Trophoblast cell (in vitro differentiated cells and primary cell): Measurements from ENCODE around the gene PDIA5.

ENCODE experiments used
- DNase-seq, 2 donors: peaks; one replicate each; pipeline ENCODE4 v3.0.0-alpha.2; 2016
- H2AFZ ChIP-seq: 2 replicates; pipeline ENCODE4 v1.6.1; 2013; ENCODE audit warnings: low read length, moderate library complexity, mild to moderate bottlenecking; ENCODE audit not compliant: insufficient read depth, poor library complexity
- H2AK5ac ChIP-seq: 2 replicates; pipeline ENCODE4 v1.6.1; 2013; ENCODE audit warnings: mild to moderate bottlenecking, low read length
- H2BK120ac ChIP-seq: 2 replicates; pipeline ENCODE4 v1.6.1; 2013; ENCODE audit warnings: low read length, mild to moderate bottlenecking, moderate library complexity; ENCODE audit not compliant: insufficient read depth, poor library complexity
- H2BK12ac ChIP-seq: 2 replicates; pipeline ENCODE4 v1.6.1; 2013; ENCODE audit warnings: mild to moderate bottlenecking, low read length, moderate library complexity
- H2BK5ac ChIP-seq: 2 replicates; pipeline ENCODE4 v1.6.1; 2013; ENCODE audit warnings: low read length, low read depth, moderate library complexity, mild to moderate bottlenecking; ENCODE audit not compliant: poor library complexity
- H3K14ac ChIP-seq: 2 replicates; pipeline ENCODE4 v1.6.1; 2013; ENCODE audit warnings: mild to moderate bottlenecking, low read length
- H3K18ac ChIP-seq: 2 replicates; pipeline ENCODE4 v1.6.1; 2013; ENCODE audit warnings: mild to moderate bottlenecking, low read length
- H3K23ac ChIP-seq: 2 replicates; pipeline ENCODE4 v1.6.1; 2013; ENCODE audit warnings: low read length
- H3K27ac ChIP-seq: 2 replicates; pipeline ENCODE4 v1.5.1; 2013; ENCODE audit warnings: low read depth, mild to moderate bottlenecking, inconsistent platforms, low read length, moderate library complexity
- H3K27me3 ChIP-seq: 2 replicates; pipeline ENCODE4 v1.6.1; 2013; ENCODE audit warnings: inconsistent platforms, mild to moderate bottlenecking, low read length, moderate library complexity; ENCODE audit not compliant: insufficient read depth
- H3K36me3 ChIP-seq, 2 experiments: 1 replicate in 1 of 2; 2 replicates in 1 of 2; pipeline ENCODE4 v1.6.1; 2013; ENCODE audit warnings: low read length in 2 of 2, mild to moderate bottlenecking in 2 of 2, moderate library complexity in 1 of 2; ENCODE audit not compliant: insufficient read depth in 2 of 2, control insufficient read depth in 1 of 2
- H3K4ac ChIP-seq: 2 replicates; pipeline ENCODE4 v1.6.1; 2013; ENCODE audit warnings: low read depth, mild to moderate bottlenecking, low read length, moderate library complexity
- H3K4me1 ChIP-seq, 2 experiments: 1 replicate in 1 of 2; 2 replicates in 1 of 2; pipeline ENCODE4 v1.6.1; 2013; ENCODE audit warnings: low read length in 2 of 2, mild to moderate bottlenecking in 2 of 2, moderate library complexity in 1 of 2; ENCODE audit not compliant: insufficient read depth in 2 of 2, control insufficient read depth in 1 of 2
- H3K4me2 ChIP-seq: 2 replicates; pipeline ENCODE4 v1.6.1; 2013; ENCODE audit warnings: inconsistent platforms, mild to moderate bottlenecking, low read length, moderate library complexity
- H3K4me3 ChIP-seq: 2 replicates; pipeline ENCODE4 v1.5.1; 2013; ENCODE audit warnings: mild to moderate bottlenecking, low read depth, low read length, inconsistent platforms
- H3K79me1 ChIP-seq: one replicate; pipeline ENCODE4 v1.6.1; 2013; ENCODE audit warnings: low read length
- H3K79me2 ChIP-seq: 2 replicates; pipeline ENCODE4 v1.6.1; 2013; ENCODE audit warnings: low read length, mild to moderate bottlenecking; ENCODE audit not compliant: control insufficient read depth, insufficient read depth, poor library complexity
- H3K9ac ChIP-seq: 2 replicates; pipeline ENCODE4 v1.6.1; 2013; ENCODE audit warnings: mild to moderate bottlenecking, low read length
- H3K9me3 ChIP-seq: 2 replicates; pipeline ENCODE4 v1.6.1; 2013; ENCODE audit warnings: low read depth, mild to moderate bottlenecking, control low read depth, inconsistent platforms, low read length; ENCODE audit not compliant: insufficient read depth
- H4K12ac ChIP-seq: 2 replicates; pipeline ENCODE4 v1.6.1; 2013; ENCODE audit warnings: low read depth, mild to moderate bottlenecking, low read length, moderate library complexity
- H4K8ac ChIP-seq: 2 replicates; pipeline ENCODE4 v1.6.1; 2013; ENCODE audit warnings: low read depth, mild to moderate bottlenecking, low read length, moderate library complexity
- H4K91ac ChIP-seq: one replicate; pipeline ENCODE4 v1.6.1; 2013; ENCODE audit warnings: low read depth, mild to moderate bottlenecking, low read length, moderate library complexity
- WGBS: extraction: QIAGEN DNeasy Blood & Tissue Kit; methylation state at CpG from one replicate; pipeline ENCODE4 v1.1.7; 2013; ENCODE audit warnings: missing lambda C conversion rate; ENCODE audit not compliant: insufficient read length, insufficient coverage; ENCODE audit errors: extremely low coverage; 5-methylcytosine and 5-hydroxymethylcytosine counted together

PDIA5 gene

DNA sequence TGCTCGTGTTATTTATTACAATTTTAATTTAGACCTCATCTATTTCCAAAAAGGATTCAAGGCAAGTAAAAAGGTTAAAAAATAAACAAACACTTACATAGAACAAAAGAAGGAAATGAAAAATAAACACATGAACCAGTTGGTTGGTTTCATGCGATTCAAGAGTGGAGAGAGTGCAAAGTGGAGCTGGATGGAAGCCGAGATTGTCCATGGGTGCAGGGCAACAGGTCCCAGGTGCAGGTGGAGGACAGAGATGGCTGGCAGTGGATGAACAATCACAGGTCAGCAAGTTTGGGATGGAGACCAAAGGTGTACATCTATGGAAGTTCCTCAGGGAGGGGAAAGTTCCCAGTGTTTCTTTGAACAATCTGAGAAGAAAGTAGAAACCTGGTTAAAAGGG lies 27.6 kb upstream of the PDIA5 start:
- Histone ChIP-seq H3K36me3 (no peaks in the 10 kb centered on the region), H3K4ac (no peak overlapping the region), H3K14ac (no peak overlapping the region), H4K12ac (no peak overlapping the region), H2BK120ac (peak overlapping the region; percentile 87), H3K23ac (no peak overlapping the region), H3K27me3 (no peaks in the 10 kb centered on the region), H2BK5ac (no peak overlapping the region), H3K4me2 (no peak overlapping the region), H3K27ac (no peak overlapping the region), H3K9ac (no peak overlapping the region), H3K18ac (no peak overlapping the region), H3K9me3 (no peaks in the 10 kb centered on the region), H3K4me3 (no peak overlapping the region), H2BK12ac (peak overlapping the region; percentile 77), H3K79me2 (no peaks in the 10 kb centered on the region), H4K91ac (peak overlapping the region; percentile 70), H3K4me1 (peaks cover 5 to 7% of the 10 kb centered on the region in 2 experiments), H2AK5ac (no peak overlapping the region), H3K79me1 (peaks cover 11% of the 10 kb centered on the region), H4K8ac (peak overlapping the region; percentile 26), H2AFZ (no peak overlapping the region)
- no peak for DNase-seq
- WGBS: no CpG with 5 or more reads among the region's 3 CpGs

DNA sequence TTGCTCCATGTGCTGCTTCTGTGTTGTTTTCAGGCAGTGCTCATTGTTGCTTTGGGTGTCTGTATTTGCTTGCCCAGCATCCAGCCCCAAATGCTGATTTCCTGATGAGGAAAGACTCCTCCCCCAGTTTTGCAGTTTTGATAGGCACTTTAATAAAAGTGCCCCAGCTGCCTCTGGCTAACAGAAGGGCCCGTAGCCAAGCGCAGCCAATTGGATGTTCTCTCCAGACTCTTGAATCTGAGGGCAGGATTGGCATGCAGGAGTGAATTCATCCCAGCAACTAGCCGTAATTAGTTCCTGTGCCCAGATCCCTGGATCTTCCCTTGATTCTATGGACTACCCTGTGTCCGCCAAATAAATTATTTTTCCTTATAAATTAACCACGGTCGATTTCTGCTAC lies 24.4 kb upstream of the PDIA5 start:
- no peak overlapping the region for H3K14ac ChIP-seq
- H3K4ac ChIP-seq: no peak overlapping the region
- no peaks in the 10 kb centered on the region for H3K36me3 ChIP-seq
- WGBS: no CpG with 5 or more reads among the region's 6 CpGs
- H3K23ac ChIP-seq: no peak overlapping the region
- no peak overlapping the region for H2BK120ac ChIP-seq
- H3K4me1 ChIP-seq: peaks cover 7 to 20% of the 10 kb centered on the region in 2 experiments
- H2BK12ac ChIP-seq: no peak overlapping the region
- no peaks in the 10 kb centered on the region for H3K79me2 ChIP-seq
- H2BK5ac ChIP-seq: no peak overlapping the region
- H4K91ac ChIP-seq: peak overlapping the region; percentile 18
- H3K9ac ChIP-seq: no peak overlapping the region
- H3K9me3 ChIP-seq: no peaks in the 10 kb centered on the region
- H4K8ac ChIP-seq: no peak overlapping the region
- H4K12ac ChIP-seq: no peak overlapping the region
- no peak for DNase-seq
- H3K79me1 ChIP-seq: peaks cover 14% of the 10 kb centered on the region
- no peak overlapping the region for H2AFZ ChIP-seq
- no peak overlapping the region for H2AK5ac ChIP-seq
- no peaks in the 10 kb centered on the region for H3K27me3 ChIP-seq
- no peak overlapping the region for H3K18ac ChIP-seq
- no peak overlapping the region for H3K27ac ChIP-seq
- H3K4me2 ChIP-seq: no peak overlapping the region
- no peak overlapping the region for H3K4me3 ChIP-seq

DNA sequence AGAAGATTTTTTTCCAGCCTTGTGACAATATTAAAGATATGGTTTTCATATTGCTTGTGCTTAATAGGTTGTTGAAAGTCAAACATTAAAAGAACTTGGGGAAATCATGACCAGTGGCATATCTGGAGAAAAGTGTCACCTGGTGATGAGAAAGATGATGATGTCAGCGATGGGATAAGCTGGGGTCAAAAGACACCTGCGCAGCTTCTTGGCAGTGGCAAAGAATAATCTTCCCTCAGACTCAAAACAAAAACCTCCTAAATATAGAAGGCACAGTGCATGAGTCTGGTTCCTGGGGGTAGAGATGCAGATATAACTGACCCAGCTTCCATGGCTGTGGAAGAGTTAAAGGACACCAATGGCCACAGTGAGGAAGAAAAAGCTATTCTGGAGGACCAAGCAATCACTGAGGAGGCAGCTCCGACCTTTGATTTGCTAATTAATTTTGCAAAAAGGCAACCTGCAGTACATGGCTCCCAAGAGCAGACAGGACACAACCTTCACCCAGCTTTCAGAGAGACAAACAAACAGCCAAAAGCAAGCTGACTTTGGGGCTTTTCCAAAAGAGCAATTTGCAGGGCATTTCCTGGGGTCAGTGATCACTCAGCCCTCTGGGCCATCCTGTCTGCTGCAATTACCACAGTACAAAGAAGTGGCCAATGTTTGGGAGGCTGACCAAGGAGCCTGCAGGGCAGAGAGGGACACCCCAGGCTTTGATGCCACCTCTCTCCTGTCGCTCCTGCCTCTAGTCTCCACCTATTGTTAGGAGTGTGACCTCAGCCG lies 21.7 kb upstream of the PDIA5 start:
- Histone ChIP-seq H3K23ac (no peak overlapping the region), H3K79me2 (no peaks in the 10 kb centered on the region), H3K9ac (no peak overlapping the region), H3K27me3 (no peaks in the 10 kb centered on the region), H2BK5ac (no peak overlapping the region), H2AK5ac (no peak overlapping the region), H2BK12ac (no peak overlapping the region), H3K4me2 (no peak overlapping the region), H3K36me3 (no peaks in the 10 kb centered on the region), H3K9me3 (no peaks in the 10 kb centered on the region), H2BK120ac (no peak overlapping the region), H3K4me3 (no peak overlapping the region), H3K18ac (no peak overlapping the region), H4K12ac (no peak overlapping the region), H3K27ac (no peak overlapping the region), H4K91ac (no peak overlapping the region), H2AFZ (no peak overlapping the region), H4K8ac (no peak overlapping the region), H3K4me1 (peaks cover 6 to 18% of the 10 kb centered on the region in 2 experiments), H3K79me1 (peaks cover 4% of the 10 kb centered on the region), H3K4ac (no peak overlapping the region), H3K14ac (no peak overlapping the region)
- no peak for DNase-seq
- WGBS: no CpG with 5 or more reads among the region's 5 CpGs

DNA sequence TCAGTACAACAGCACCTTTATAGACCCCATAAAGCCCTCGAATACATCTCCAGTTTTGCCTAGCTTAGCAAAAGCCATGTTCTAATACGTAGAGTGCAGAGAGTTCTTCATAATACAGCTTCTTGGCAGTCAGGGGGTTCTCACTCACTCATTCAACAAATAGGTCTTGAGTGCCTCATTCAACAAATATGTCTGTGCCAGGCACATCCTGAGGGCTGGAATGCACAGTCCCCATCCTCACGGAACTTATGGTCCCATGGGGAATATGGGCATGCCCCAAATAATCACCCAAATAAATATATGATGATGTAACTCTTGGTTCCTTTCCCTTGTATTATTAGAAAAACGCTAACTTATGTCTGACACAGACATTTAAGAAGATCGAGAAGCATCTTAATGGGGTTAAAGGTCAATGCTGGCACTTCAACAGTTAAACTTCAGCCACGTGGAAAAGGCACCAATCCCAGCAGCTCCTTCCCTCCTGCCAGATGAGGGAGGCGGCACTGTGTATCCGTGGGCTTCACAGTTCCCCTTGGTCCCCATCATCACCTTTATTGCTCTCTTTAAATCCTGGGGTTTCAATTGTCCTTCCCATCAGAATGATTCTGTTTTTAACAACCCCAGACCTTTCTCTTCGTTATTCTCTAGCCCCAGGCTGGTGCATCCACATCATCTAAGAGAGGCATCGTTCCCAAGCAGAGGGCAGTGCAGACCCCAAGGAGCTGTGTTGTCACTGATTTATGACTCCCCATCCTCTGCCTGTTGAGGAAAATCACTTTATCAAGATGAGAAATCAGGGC lies 20.4 kb upstream of the PDIA5 start:
- no peak overlapping the region for H2AFZ ChIP-seq
- no peaks in the 10 kb centered on the region for H3K27me3 ChIP-seq
- H2BK5ac ChIP-seq: no peak overlapping the region
- no CpG with 5 or more reads among the region's 10 CpGs for WGBS
- no peak overlapping the region for H3K4me2 ChIP-seq
- no peaks in the 10 kb centered on the region for H3K9me3 ChIP-seq
- H3K36me3 ChIP-seq: no peaks in the 10 kb centered on the region
- H2BK12ac ChIP-seq: no peak overlapping the region
- no peak overlapping the region for H3K18ac ChIP-seq
- H3K4me3 ChIP-seq: no peak overlapping the region
- no peak overlapping the region for H4K12ac ChIP-seq
- peaks cover 7% of the 10 kb centered on the region for H3K79me1 ChIP-seq
- H3K9ac ChIP-seq: no peak overlapping the region
- H3K4ac ChIP-seq: no peak overlapping the region
- peaks cover 9 to 26% of the 10 kb centered on the region in 2 experiments for H3K4me1 ChIP-seq
- H3K79me2 ChIP-seq: no peaks in the 10 kb centered on the region
- no peak overlapping the region for H3K23ac ChIP-seq
- no peak overlapping the region for H4K8ac ChIP-seq
- no peak overlapping the region for H3K27ac ChIP-seq
- no peak for DNase-seq
- H2AK5ac ChIP-seq: no peak overlapping the region
- H3K14ac ChIP-seq: no peak overlapping the region
- no peak overlapping the region for H2BK120ac ChIP-seq
- H4K91ac ChIP-seq: no peak overlapping the region
